GM18951 (cell line): ENCODE results near the gene NFKBIA.

Experiments
- POLR2A ChIP-seq: IDR thresholded peaks from 4 replicates; pipeline ENCODE4 v1.6.1; 2011; ENCODE audit warnings: mild to moderate bottlenecking; ENCODE audit not compliant: insufficient read length, insufficient read depth; ENCODE audit errors: extremely low read depth
- in situ Hi-C: fragments of 300-500 bp; cut with MboI; formaldehyde crosslinking; loops from one replicate; pipeline ENCODE4 v1.12.0; 2022; ENCODE audit warnings: low sequenced_read_pairs, mixed read lengths, inconsistent platforms; ENCODE audit not compliant: unreplicated experiment

NFKBIA gene

GRCh38 chr14:35420036-35420811 lies 15.7 kb upstream of the NFKBIA start:
- TF ChIP-seq POLR2A: no peak
- in situ Hi-C loops: no loop called here

- no peak for TF ChIP-seq POLR2A
- in situ Hi-C loops: loop anchor here (10.0 kb wide), 2 partner anchors 265 to 745 kb away; no protein-coding TSS in a partner anchor
Observed at GRCh38 chr14:35419429-35419841, 14.9 kb upstream of the NFKBIA start.

- in situ Hi-C loops: loop anchor here (10.0 kb wide), 2 partner anchors 267 to 743 kb away; no protein-coding TSS in a partner anchor
- no peak for TF ChIP-seq POLR2A
Observed at GRCh38 chr14:35418093-35418492, 13.5 kb upstream of the NFKBIA start.

- in situ Hi-C loops: loop anchor here (10.0 kb wide), 2 partner anchors 269 to 741 kb away; no protein-coding TSS in a partner anchor
- TF ChIP-seq POLR2A: no peak
Observed at GRCh38 chr14:35416108-35416750, 11.7 kb upstream of the NFKBIA start.

- TF ChIP-seq POLR2A: no peak
- in situ Hi-C loops: loop anchor here (10.0 kb wide), 2 partner anchors 270 to 740 kb away; no protein-coding TSS in a partner anchor
Observed at GRCh38 chr14:35414365-35414764, 9.8 kb upstream of the NFKBIA start.

GRCh38 chr14:35412272-35413056 lies 7.9 kb upstream of the NFKBIA start:
- in situ Hi-C loops: loop anchor here (10.0 kb wide), 2 partner anchors 272 to 738 kb away; no protein-coding TSS in a partner anchor
- no peak for TF ChIP-seq POLR2A

- no peak for TF ChIP-seq POLR2A
- in situ Hi-C loops: loop anchor here (10.0 kb wide), 2 partner anchors 274 to 736 kb away; no protein-coding TSS in a partner anchor
Observed at GRCh38 chr14:35410858-35411257, 6.3 kb upstream of the NFKBIA start.

- in situ Hi-C loops: loop anchor here (5.0 to 10.0 kb wide), 3 partner anchors 115 to 272 kb away; partner anchors contain the start of gene PSMA6
- no peak for TF ChIP-seq POLR2A
Observed at GRCh38 chr14:35409595-35409994, 5.0 kb upstream of the NFKBIA start.

- in situ Hi-C loops: loop anchor here (5.0 to 10.0 kb wide), 3 partner anchors 113 to 271 kb away; partner anchors contain the start of gene PSMA6
- TF ChIP-seq POLR2A: no peak
Observed at GRCh38 chr14:35408026-35408425, 3.5 kb upstream of the NFKBIA start.

- TF ChIP-seq POLR2A: no peak
- in situ Hi-C loops: loop anchor here (5.0 to 10.0 kb wide), 3 partner anchors 112 to 270 kb away; partner anchors contain the start of gene PSMA6
Observed at GRCh38 chr14:35407306-35407630, 2.7 kb upstream of the NFKBIA start.

GRCh38 chr14:35406506-35407305 lies 2.2 kb upstream of the NFKBIA start:
- in situ Hi-C loops: loop anchor here (5.0 to 10.0 kb wide), 3 partner anchors 112 to 269 kb away; partner anchors contain the start of gene PSMA6
- TF ChIP-seq POLR2A: no peak

GRCh38 chr14:35406090-35406489 lies 1.5 kb upstream of the NFKBIA start:
- TF ChIP-seq POLR2A: no peak
- in situ Hi-C loops: loop anchor here (5.0 to 10.0 kb wide), 3 partner anchors 111 to 269 kb away; partner anchors contain the start of gene PSMA6
